WERI-Rb-1 (cell line): ENCODE data around the gene SOX5.

Source experiments
- DNase-seq: peaks from one replicate; pipeline ENCODE4 v3.0.0-alpha.2; 2020
- H3K27ac ChIP-seq: fragments of 250-450 bp; sonication (Bioruptor Pico); 2 replicates; pipeline ENCODE4 v1.5.1; 2020; ENCODE audit warnings: mild to moderate bottlenecking, moderate library complexity
- H3K27me3 ChIP-seq: fragments of 250-450 bp; sonication (Bioruptor Pico); 2 replicates; pipeline ENCODE4 v1.5.1; 2021; ENCODE audit warnings: mild to moderate bottlenecking, low read depth, moderate library complexity; ENCODE audit not compliant: insufficient read depth, severe bottlenecking
- H3K36me3 ChIP-seq: fragments of 250-450 bp; sonication (Bioruptor Pico); 2 replicates; pipeline ENCODE4 v1.5.1; 2020; ENCODE audit warnings: mild to moderate bottlenecking, moderate library complexity
- H3K4me3 ChIP-seq: 2 replicates; pipeline ENCODE4 v1.5.1; 2011; ENCODE audit warnings: low read depth, mild to moderate bottlenecking, control low read depth, low read length
- H3K9me3 ChIP-seq: fragments of 250-450 bp; sonication (Bioruptor Pico); 2 replicates; pipeline ENCODE4 v1.5.1; 2021; ENCODE audit warnings: mild to moderate bottlenecking, moderate library complexity; ENCODE audit not compliant: severe bottlenecking
- TF ChIP-seq, protein P1 (sequence below): IDR thresholded peaks from 2 replicates; pipeline ENCODE4 v1.5.1; 2011; ENCODE audit warnings: low read depth, mild to moderate bottlenecking, control low read depth, inconsistent platforms, low read length

SOX5 gene

DNA sequence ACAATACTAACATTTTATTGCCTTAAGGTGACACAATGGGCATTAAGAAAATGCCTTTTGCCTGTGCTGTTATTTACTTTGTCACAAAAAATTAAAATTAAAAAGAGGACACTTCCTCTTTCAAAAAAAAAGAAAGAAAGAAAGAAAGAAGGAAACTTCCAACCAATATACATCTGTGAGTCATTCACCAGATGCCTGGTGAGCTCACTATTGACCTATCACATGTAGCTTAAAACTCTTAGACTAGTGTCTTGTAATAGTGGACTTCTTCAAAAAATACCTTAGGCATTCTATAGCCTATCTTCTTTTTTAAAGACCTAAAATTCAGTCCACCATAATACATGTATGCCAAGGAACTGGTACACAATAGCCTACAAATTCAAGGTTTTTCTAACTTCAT lies 4.9 kb upstream of the SOX5 start:
- DNase-seq = no peak
- H3K27me3 ChIP-seq = no peaks in the 10 kb centered on the region
- H3K27ac ChIP-seq = no peak overlapping the region
- no peak overlapping the region for H3K4me3 ChIP-seq
- no peaks in the 10 kb centered on the region for H3K36me3 ChIP-seq
- TF ChIP-seq, protein P1, sequence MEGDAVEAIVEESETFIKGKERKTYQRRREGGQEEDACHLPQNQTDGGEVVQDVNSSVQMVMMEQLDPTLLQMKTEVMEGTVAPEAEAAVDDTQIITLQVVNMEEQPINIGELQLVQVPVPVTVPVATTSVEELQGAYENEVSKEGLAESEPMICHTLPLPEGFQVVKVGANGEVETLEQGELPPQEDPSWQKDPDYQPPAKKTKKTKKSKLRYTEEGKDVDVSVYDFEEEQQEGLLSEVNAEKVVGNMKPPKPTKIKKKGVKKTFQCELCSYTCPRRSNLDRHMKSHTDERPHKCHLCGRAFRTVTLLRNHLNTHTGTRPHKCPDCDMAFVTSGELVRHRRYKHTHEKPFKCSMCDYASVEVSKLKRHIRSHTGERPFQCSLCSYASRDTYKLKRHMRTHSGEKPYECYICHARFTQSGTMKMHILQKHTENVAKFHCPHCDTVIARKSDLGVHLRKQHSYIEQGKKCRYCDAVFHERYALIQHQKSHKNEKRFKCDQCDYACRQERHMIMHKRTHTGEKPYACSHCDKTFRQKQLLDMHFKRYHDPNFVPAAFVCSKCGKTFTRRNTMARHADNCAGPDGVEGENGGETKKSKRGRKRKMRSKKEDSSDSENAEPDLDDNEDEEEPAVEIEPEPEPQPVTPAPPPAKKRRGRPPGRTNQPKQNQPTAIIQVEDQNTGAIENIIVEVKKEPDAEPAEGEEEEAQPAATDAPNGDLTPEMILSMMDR = no peak
- no peaks in the 10 kb centered on the region for H3K9me3 ChIP-seq

DNA sequence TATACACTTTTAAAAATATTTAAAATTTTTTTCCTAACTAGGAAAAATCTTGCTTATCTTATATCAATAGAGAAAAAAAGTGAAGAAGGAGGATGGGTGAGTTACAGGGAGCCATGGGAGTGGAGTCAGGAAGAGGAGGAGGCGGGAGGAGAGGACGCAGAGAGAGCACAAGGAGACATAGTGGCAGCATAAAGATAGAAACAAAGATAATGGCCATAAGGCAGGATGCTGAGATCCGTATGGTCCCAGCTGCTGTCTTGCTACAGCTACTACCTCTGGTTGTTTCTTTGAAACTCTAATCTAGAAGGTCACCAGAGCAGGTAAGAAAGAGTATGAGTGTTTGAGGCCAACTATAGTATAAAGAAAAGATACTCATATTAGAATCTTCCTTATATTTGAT lies 2.6 kb upstream of the SOX5 start:
- H3K4me3 ChIP-seq = no peak overlapping the region
- no peak overlapping the region for H3K27ac ChIP-seq
- no peaks in the 10 kb centered on the region for H3K9me3 ChIP-seq
- H3K27me3 ChIP-seq = no peaks in the 10 kb centered on the region
- TF ChIP-seq, protein P1 = no peak
- DNase-seq = no peak
- H3K36me3 ChIP-seq = no peaks in the 10 kb centered on the region

DNA sequence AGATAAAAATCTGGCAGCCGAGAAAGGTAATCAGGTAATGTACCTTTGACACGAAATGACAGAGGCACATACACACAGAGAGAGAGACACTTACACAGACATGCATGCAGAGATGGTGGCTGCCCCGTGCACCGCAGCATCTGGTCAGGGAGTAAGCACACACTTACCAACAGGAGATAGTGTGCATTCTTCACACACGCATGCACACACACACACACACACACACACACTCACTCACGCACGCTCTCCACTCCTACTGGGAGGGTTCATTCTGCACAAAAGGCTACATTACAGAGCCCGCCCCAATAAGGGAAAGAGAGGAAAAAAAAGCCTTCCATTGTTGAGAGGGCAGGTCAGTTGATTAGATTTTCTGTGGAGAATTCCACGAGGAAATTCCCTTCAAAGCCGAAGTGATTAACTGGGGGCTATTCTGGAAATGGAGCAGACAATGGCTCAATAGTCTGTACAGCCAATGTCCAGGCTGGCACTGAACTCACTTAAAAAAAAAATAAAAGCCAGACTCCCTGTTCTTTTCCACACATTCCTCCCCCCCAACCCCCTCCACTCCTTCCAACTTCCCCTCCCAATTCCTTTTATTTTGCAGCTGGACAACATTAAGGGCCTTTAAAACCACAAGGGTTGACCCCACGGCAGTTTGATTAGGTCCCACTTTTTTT lies 1.4 kb upstream of the SOX5 start:
- no peaks in the 10 kb centered on the region for H3K36me3 ChIP-seq
- H3K27ac ChIP-seq = peak overlapping the region; percentile 9; the same call in 1 of the 2 replicates
- no peaks in the 10 kb centered on the region for H3K9me3 ChIP-seq
- DNase-seq = peak; percentile 29
- H3K27me3 ChIP-seq = no peaks in the 10 kb centered on the region
- TF ChIP-seq, protein P1 = no peak
- peak overlapping the region; percentile 88 for H3K4me3 ChIP-seq

DNA sequence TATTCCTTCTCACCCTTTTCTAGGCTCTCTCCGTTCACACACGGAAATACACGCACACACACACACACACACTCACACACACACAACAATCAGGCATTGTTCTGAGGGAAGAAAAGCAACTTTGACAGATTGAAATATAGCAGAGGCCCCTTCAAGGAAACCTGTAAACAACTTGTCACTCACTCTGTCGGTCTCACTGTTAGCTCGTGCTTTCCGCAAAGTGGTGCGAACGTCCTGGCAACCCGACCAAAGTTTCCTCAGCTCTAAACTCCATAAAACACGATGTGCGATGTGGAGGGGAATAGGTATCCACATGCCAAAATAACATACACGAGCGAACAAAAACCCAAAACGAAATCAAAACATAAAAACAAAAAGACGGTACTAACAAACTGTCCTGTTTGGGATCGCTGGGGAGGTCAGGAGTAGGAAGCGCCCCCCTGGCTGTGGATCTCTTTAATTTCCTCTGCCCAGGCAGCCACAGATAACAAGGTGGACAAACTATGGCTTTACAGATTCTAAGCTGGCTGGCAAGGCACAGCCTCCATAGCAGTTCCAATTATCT lies 822 bp upstream of the SOX5 start:
- H3K27ac ChIP-seq = peak overlapping the region; percentile 9; the same call in 1 of the 2 replicates
- peak; percentile 11 for DNase-seq
- H3K4me3 ChIP-seq = peak overlapping the region; percentile 88
- no peaks in the 10 kb centered on the region for H3K27me3 ChIP-seq
- no peaks in the 10 kb centered on the region for H3K36me3 ChIP-seq
- TF ChIP-seq, protein P1 = 0 out of 2 replicates have a peak, but pooled peaks have one; percentile 4
- no peaks in the 10 kb centered on the region for H3K9me3 ChIP-seq

DNA sequence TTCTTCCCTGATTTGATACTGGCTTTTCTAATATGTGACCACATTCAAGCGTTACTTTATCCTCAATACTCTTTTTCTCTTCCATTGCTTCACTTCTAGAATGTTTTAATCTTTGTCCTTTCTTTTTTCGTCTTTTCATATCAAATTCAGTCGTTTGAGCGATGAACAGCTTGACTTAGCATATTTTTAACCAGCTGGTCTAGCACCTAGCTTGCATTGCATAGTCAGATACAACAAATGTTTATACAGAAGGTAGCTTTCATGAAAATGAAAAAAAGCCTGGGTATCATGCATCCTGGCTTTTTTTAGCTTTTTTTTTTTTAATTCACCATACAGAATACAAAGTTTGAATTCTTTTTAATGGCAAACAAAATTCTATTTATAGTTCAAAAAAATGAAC lies 1.2 kb downstream of the SOX5 start:
- TF ChIP-seq, protein P1 = no peak
- Histone ChIP-seq H3K36me3 (no peaks in the 10 kb centered on the region), H3K9me3 (no peaks in the 10 kb centered on the region), H3K4me3 (no peak overlapping the region), H3K27ac (no peak overlapping the region), H3K27me3 (no peaks in the 10 kb centered on the region)
- no peak for DNase-seq
